HG02938 (cell line): Measurements from ENCODE around the gene ZNF496.
A peak's percentile ranks its signal among the peaks of the same experiment; 100 is the strongest.
"Not testable (repeated sequence)": the region's sequence is repeated elsewhere in the genome, so short reads cannot be mapped to it uniquely, and the experiment has no call there.

Source experiments
- ATAC-seq: cut with Tn5 transposase; IDR thresholded peaks from one replicate; pipeline ENCODE4 v1.9.1; 2021; ENCODE audit warnings: mild to moderate bottlenecking, moderate library complexity; ENCODE audit not compliant: unreplicated experiment

ZNF496 gene

DNA sequence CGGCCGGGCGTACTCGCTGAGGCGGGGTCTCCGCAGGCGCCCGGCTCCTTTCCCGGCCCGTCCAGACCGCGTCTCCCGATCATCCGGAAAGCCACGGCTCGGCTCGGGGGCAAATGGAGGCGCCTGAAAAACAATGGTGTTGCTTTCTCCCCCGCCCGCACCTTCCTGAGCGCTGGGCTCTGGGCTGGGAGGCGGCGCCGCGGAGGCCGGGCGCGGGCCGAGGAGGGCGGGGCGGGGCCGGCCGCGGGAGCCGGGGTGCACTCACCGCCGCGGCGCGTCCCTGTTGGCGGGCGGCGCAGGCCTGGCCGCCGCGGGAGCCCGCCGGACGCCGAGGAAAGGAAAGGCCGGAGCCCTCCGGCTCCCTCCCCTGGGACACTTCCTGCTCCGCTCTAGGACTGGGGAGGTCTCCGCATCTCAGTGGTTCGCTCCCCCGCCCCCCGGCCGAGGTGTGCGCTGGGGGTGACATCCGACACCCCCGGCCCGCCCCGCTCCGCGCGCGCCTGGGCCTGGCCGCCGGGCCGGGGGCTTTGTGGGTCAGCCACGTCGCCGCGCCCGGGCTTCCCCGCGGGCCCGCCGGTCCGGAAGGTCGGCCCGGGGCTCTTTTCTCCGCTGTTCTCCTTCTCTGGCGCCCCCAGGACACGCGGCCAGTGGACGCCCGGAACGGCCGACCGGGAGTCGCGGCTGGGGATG, at the start of gene ZNF496:
Gene ZNF496, minus strand, starts transcription at position 343 of the 690 bp plus-strand sequence. CDS start 2,289 bp downstream, outside the sequence.
- peak; percentile 68 for ATAC-seq

DNA sequence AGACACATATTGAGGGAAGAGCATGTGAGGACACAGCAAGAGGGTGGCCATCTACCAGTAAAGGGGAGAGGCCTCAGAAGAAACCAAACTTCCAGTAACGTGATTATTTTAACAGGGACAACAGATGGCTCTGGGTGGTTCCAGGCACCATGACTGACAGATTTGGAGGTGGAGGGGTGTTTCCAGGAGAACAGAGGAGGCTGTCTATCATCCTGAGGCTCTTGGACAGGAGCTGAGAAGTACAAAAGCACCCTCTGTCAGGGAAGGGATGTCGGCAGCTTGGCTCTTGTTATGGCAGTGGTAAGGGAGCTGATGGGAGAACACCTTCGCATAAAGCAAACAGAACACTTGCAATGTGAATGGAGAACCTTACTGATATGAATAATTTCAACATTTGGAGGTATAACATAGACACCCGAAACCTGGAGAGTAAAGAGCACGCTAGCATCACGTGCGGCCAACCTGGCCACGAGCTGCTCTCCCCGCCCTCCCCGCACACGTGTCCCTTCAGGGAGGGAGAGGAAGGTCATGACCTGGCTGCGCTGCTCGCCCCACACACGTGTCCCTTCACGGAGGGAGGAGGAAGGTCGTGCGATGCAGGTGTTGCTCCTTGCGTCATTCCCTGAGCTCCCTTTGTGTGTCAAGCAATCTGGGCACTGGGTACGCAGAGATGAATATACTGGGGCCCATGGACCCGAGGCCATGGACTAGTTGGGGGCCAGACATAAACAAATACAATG, 46.8 kb upstream of the ZNF496 start:
- ATAC-seq = no peak

DNA sequence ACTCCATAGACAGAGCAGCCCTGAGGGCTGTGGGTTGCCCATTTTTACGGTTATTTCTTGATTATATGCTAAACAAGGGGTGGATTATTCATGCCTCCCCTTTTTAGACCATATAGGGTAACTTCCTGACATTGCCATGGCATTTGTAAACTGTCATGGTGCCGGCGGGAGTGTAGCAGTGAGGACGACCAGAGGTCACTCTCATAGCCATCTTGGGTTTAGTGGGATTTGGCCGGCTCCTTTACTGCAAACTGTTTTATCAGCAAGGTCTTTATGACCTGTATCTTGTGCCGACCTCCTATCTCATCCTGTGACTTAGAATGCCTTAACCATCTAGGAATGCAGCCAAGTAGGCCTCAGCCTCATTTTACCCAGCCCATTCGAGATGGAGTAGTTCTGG, 46.0 kb upstream of the ZNF496 start:
- ATAC-seq = not testable (repeated sequence)

DNA sequence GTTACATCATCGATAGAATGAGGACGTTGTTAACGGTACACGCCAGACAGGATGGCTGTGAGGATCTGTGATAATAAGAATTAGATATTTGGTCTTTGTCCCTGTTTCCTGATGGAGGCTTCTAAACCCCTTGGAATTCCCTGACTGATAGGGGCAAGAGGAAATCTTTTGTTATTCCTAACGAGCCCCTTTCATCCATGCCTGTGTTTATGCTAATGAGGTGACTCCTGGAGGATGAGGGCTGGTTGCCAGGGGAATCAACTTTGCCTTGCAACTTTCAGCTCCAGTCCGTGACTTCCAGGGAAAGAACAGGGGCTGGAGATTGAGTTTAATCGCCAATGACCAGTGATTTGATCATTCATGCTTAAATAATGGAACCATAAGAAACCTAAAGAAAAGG, 45.0 kb upstream of the ZNF496 start:
- no peak for ATAC-seq

DNA sequence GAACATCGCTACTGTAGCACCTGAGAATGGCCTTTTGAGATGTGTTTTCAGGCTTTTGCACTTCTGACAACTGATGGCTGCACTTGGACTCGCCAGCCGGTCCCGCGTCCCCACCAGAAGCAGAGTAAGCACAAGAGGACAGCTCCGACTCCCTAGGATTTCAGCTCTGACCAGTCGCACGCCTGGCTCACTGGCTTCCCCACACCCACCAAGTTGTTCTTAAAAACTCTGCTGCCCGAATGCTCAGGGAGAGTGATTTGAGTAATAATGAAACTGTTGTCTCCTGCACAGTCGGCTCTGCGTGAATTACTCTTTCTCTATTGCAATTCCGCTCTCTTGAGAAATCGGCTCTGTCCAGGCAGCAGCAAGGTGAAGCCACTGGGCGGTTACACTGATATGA, 44.1 kb upstream of the ZNF496 start:
- ATAC-seq = no peak

DNA sequence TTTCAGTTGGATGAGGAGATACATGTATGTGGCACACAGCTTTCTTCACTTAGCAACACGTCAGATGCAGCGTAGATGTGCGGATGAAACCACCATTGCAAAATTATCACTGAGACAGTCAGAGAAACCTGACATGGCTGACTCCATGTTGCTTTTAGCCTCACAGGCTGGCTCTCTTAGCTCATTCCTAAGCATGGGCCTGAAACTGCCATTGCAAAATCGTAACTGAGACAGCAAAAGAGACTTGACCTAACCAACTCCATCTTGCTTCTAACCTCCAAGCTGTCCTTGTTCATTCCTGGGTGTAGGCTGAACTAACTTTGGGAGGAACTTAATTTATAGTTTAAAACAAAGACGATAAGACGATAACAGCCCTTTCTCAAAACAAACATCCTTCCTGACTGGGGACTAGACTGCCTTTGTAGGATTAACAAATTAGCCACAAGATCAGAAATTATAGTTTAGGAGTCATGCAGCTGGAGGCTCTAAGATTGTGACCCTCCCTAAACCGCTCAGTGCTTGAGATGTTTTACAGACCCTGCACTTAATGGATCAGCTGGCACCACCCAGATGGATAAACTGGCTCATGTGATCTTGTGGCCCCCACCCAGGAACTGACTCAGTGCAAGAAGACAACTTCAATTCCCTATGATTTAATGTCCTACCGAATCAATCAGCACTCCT, 43.1 kb upstream of the ZNF496 start:
- not testable (repeated sequence) for ATAC-seq

DNA sequence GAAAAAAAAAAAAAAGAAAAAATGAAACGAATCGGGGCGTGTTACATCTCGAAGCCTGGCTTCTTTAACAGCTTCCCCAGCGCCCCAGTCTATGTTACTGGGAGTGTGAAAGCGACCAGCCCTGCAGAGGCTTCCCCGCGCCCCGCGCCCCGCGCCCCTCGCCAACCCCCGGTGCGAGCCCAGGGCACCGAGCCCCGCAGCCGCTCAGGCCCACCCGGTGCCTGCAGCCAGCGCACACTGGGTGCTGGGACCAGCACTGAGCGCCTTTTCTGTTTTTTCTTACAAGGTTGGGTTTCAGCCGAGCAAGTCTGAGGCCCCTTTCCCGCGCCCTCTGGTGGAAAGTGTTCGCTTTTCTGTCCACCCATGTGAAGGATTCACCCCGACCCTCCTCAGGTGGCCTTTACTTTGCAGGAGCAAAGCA, 42.1 kb upstream of the ZNF496 start:
- ATAC-seq = peak; percentile 59

DNA sequence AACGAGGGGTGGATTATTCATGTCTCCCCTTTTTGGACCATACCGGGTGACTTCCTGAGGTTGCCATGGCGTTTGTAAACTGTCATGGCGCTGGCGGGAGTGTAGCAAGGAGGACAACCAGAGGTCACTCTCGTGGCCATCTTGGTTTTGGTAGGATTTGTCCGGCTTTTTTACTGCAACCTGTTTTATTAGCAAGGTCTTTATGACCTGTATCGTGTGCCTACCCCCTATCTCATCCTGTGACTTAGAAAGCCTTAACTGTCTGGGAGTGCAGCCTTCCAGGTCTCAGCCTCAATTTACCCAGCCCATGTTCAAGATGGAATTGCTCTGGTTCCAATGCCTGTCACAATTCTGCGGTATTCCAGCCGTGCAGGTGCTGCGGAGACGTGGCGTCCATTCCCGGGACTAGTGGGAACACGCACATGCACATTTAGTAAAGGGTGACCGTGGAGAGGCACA, 40.2 kb upstream of the ZNF496 start:
- no peak for ATAC-seq

DNA sequence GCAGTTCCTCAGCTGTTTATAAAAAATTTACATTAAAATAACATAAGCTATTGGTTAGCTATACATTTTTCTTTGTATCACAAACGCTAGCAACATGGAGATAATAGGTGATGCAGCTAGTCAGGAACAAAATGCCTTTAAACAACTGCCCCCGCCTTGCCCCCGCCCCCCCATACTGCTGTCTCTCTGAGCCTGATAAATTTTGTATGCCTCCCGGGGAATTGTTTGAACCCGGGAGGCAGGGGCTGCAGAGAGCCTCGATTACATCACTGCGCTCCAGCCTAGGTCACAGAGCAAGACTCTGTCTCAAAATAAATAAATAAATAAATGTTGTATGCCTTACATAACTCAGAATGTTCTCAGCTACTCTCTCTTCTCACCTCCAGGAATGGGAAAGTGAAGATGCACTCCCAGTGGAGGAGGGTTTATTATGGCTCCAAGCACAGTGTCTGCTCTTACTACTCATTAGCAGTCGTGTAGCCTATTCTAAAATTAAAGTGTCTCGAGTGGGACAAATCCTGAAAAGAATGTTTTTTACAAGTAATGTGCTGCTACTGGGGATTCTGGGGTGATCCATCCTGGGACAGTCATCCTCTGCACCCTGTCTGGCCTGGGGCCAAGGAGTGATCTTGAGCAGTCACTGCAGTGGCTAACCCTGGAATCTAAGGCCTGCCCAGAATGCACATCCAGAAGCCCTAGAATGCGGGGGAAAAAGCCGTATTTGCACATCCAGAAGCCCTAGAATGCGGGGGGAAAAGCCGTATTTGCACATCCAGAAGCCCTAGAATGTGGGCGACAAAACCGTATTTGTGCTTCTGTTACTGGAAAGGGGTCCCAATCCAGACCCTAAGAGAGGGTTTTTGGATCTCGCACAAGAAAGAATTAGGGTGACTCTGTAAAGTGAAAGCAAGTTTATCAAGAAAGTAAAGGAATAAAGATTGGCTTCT, 39.4 kb upstream of the ZNF496 start:
- no peak for ATAC-seq

DNA sequence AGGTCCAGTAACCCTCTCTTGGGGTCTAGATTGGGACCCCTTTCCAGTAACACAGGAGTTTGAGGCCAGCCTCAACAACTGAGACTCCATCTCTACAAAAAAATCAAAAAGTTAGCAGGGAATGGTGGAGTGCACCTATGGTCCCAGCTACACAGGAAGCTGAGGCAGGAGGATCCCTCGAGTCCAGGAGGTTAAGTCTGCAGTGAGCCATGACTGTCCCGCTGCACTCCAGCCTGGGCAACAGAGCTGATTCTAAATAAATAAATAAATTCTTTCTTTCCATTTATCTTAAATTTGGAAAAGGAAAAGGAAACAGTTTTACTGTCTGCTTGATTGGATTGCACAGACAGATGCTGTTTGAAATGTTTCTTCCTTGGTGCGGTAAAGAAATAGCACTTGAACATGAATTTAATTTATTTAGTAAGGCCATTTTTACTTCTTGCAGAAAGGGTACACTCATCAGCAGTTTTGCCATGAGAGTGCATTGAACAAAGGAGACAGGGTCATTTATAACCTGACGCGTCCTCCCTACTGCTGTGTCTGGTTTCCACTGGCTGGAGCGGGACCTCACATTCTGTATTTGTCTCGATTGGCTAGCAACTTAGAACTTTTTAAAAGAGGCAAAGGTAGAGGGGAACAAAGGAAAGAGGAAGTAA, 37.0 kb upstream of the ZNF496 start:
- ATAC-seq = no peak

DNA sequence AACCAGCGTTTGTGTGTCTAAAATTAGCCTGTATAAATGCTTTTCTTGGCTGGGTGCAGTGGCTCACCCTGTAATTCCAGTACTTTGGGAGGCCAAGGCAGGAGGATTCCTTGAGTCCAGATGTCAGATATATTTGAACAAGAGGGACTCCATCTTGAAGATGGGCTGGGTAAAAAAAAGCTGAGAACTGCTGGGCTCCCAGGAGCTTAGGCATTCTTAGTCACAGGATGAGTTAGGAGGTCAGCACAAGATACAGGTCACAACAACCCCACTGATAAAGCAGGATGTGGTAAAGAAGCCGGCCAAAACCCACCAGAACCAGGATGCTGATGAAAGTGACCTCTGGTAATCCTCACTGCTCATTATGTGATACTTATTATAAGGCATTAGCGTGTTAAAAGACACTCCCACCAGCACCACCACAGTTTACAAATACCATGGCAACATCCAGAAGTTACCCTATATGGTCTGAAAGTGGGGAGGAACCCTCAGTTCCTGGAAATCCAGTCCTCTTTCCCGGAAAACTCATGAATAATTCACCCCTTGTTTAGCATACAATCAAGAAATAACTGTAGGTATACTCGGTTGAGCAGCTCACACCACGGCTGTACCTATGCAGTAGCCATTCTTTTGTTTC, 36.2 kb upstream of the ZNF496 start:
- ATAC-seq = no peak

DNA sequence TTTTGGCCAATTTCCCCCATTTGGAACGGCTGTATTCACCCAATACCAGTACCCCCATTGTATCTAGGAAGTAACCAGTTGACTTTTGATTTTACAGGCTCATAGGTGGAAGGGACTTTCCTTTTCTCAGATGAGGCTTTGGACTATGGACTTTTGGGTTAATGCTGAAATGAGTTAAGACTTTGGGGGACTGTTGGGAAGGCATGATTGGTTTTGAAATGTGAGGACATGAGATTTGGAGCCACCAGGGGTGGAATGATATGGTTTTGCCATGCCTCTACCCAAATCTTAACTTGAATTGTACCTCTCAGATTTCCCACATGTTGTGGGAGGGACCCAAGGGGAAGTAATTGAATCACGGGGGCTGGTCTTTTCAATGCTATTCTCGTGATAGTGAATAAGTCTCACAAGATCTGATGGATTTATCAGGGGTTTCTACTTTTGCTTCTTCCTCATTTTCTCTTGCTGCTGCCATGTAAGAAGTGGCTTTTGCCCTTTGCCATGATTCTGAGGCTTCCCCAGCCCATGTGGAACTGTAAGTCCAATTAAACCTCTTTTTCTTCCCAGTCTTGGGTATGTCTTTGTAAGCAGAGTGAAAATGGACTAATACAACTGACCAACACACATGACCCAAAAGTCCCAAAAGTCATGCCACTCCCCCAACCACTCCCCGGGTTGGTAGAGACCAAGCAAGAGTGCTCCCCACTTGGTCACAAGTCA, 35.4 kb upstream of the ZNF496 start:
- no peak for ATAC-seq

DNA sequence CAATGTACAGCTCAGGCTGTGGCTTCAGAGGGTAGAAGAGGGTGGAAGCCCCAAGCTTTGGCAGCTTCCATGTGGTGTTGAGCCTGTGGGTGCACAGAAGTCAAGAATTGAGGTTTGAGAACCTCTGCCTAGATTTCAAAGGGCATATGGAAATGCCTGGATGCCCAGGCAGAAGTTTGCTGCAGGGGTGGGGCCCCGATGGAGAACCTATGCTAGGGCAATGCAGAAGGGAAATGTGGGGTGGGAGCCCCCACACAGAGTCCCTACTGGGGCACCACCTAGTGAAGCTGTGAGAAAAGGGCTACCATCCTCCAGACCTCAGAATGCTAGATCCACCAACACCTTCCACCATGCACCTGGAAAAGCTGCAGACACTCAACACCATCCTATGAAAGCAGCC, 34.7 kb upstream of the ZNF496 start:
- not testable (repeated sequence) for ATAC-seq

DNA sequence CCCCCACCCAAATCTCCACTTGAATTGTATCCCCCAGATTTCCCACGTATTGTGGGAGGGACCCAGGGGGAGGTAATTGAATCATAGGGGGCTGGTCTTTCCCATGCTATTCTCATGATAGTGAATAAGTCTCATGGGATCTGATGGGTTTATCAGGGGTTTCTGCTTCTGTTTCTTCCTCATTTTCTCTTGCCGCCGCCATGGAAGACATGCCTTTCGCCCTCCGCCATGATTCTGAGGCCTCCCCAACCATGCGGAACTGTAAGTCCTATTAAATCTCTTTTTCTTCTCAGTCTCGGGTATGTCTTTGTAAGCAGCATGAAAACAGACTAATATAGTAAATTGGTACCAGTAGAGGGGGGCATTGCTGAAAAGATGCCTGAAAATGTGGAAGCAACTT, 33.4 kb upstream of the ZNF496 start:
- no peak for ATAC-seq

DNA sequence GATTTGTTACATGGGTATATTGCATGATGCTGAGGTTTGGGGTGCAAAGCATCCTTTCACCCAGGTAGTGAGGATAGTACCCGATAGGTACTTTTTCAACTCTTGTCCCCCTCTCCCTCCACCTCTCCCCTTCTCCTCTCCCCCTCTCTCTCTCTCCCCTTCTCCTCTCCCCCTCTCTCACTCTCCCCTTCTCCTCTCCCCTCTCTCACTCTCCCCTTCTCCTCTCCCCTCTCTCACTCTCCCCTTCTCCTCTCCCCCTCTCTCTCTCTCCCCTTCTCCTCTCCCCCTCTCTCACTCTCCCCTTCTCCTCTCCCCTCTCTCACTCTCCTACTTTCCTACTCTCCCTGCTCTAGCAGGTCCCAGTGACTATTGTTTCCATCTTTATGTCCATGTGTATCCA, 31.3 kb upstream of the ZNF496 start:
- ATAC-seq = not testable (repeated sequence)

DNA sequence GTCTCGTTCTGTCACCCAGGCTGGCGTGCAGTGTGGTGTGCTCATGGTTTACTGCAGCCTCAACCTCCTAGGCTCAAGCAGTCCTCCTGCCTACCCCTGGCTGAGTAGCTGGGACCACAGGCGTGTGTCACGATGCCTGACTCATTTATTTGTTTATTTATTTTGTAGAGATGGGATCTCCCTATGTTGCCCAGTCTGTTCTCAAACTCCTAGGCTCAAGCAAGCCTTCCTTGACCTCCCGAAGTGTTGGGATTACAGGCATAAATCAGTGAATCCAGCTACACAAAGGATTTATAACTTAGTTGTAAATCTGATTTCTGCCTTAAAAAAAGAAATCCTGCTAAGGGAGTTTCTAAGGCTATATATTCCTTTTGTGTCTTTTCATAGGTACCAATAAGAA, 30.5 kb upstream of the ZNF496 start:
- ATAC-seq = no peak

DNA sequence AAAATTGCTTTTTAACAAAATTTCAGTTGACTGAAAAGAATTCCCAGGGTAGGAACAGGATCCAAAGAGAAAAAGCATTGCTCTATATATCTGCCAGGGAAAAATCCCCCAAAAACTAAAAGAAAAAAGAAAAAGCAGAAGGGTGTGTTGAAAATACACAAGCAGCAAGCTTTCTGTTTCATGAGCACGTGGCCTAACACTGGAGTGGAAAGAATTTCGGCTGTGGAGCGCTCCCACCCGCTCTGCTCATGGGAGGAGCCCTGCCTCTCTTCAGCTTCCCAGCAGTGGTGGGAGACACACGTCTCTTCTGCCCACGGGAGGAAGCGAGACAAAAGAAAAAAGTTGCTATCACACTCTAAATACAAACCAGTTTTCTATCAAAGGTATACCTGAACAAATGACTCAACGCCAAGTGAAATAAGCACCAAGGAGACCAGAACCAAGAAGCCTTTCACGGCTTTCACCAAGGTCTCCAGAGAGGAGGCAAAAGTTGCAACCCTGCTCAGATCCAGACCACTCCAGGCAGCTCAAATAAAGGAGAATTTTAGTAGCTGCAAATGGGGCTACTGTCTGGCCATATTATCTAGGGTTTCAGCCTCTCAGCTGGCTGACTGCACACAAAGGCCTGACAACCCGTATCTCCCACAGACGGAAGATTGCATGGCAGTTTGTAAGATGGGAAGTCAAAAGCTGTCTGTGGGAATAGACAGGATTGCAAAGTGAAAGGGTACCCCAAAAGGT, 29.5 kb upstream of the ZNF496 start:
- no peak for ATAC-seq

DNA sequence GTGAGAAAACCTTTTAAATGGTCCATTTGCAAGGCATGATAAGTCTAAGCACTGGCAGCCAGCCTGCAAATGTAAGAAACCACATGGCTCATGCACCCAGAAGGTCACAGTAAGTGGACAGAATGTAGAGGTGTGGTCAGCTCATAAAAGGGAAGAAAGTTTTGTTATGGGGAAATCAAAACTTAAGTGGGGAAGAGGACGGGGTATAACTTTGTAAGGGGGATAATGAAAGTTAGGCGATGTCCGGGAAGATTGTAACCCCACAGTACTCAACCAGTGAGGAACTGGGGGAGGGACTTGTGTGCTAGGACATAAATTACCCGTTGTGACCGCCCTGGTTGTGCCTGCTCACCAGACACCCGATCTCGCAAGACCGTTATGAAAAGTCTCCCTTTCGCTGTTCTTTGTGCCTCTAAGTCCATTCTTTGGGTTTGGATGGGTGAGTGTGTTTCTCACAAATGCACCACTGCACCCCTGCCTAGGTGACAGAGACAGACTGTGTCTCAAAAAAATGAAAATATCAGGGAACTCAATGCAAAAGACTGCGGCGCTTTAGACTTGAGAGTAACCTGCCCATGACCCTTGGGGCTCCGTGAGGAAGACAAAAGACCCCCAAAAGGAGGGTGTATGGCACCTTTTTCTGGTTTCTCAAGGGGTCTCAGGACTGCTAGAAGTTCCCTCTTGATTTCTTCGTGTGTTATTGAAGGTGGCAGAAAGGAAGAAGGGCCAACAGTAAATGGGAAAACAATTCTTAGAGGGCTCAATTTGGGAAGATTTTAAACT, 28.6 kb upstream of the ZNF496 start:
- ATAC-seq = no peak
